T follicular helper cell (primary cell): Measurements from ENCODE around the gene BMPER.

ENCODE experiments used
- DNase-seq: peaks from one replicate; pipeline ENCODE4 v3.0.0-alpha.2; 2020; ENCODE audit warnings: low read depth

The BMPER gene

GRCh38 chr7:33923440-33924229 is 18.3 kb downstream of the BMPER start:
- DNase-seq: no peak

GRCh38 chr7:33926535-33926934 is 21.2 kb downstream of the BMPER start:
- no peak for DNase-seq

GRCh38 chr7:33928986-33929385 is 23.6 kb downstream of the BMPER start:
- DNase-seq: no peak

- no peak for DNase-seq
These were observed 26.9 kb downstream of the BMPER start for GRCh38 chr7:33932221-33932620.

GRCh38 chr7:33932832-33933468 is 27.6 kb downstream of the BMPER start:
- DNase-seq: peak; percentile 34

GRCh38 chr7:33933611-33934281 is 28.4 kb downstream of the BMPER start:
- no peak for DNase-seq

- DNase-seq: no peak
These were observed 29.1 kb downstream of the BMPER start for GRCh38 chr7:33934391-33934790.

GRCh38 chr7:33936503-33936902 is 31.2 kb downstream of the BMPER start:
- DNase-seq: no peak

GRCh38 chr7:33937871-33938270 is 32.5 kb downstream of the BMPER start:
- DNase-seq: no peak

- no peak for DNase-seq
These were observed 33.8 kb downstream of the BMPER start for GRCh38 chr7:33939121-33939520.

- DNase-seq: no peak
These were observed 35.2 kb downstream of the BMPER start for GRCh38 chr7:33940503-33940902.

GRCh38 chr7:33941418-33941817 is 36.1 kb downstream of the BMPER start:
- DNase-seq: no peak

GRCh38 chr7:33946094-33946699 is 40.9 kb downstream of the BMPER start:
- no peak for DNase-seq

GRCh38 chr7:33950047-33950714 is 44.8 kb downstream of the BMPER start:
- no peak for DNase-seq

- DNase-seq: no peak
These were observed 47.5 kb downstream of the BMPER start for GRCh38 chr7:33952824-33953223.

- DNase-seq: no peak
These were observed 52.8 kb downstream of the BMPER start for GRCh38 chr7:33958104-33958503.

GRCh38 chr7:33959676-33960075 is 54.3 kb downstream of the BMPER start:
- no peak for DNase-seq

- DNase-seq: no peak
These were observed 56.6 kb downstream of the BMPER start for GRCh38 chr7:33961948-33962347.

GRCh38 chr7:33964417-33965182 is 59.3 kb downstream of the BMPER start:
- no peak for DNase-seq

- DNase-seq: no peak
These were observed 59.9 kb downstream of the BMPER start for GRCh38 chr7:33965183-33965744.

- no peak for DNase-seq
These were observed 63.3 kb downstream of the BMPER start for GRCh38 chr7:33968591-33968990.
